ENCODE results near the gene SERGEF.

Gene SERGEF

GRCh38 chr11:17814546-17814945 is 198.3 kb downstream of the SERGEF start:
- DNase-seq (ENCODE audit: low read depth in 1 of 2, low spot score in 1 of 2): no peak
- H3K4me3 ChIP-seq (replicated peaks; ENCODE audit: insufficient read depth, low read length): no peak overlapping the region
- H3K27me3 ChIP-seq (ENCODE audit: insufficient read depth, poor library complexity, severe bottlenecking): no peaks in the 10 kb centered on the region
- H3K27ac ChIP-seq (replicated peaks): no peak overlapping the region
- TF ChIP-seq SPI1 (IDR thresholded peaks at IDR 0.05; ENCODE audit: borderline replicate concordance, low read depth) (no peak), POLR2AphosphoS5 (IDR thresholded peaks at IDR 0.05; ENCODE audit: low read depth) (no peak), REST (IDR thresholded peaks at IDR 0.05; ENCODE audit: insufficient replicate concordance, low read depth) (no peak), GABPA (IDR thresholded peaks at IDR 0.05; ENCODE audit: low read depth) (no peak), CTCF (IDR thresholded peaks at IDR 0.05; ENCODE audit: insufficient read depth, low read length) (no peak)

- no peak overlapping the region for H3K27ac ChIP-seq (replicated peaks)
- TF ChIP-seq GABPA (IDR thresholded peaks at IDR 0.05; ENCODE audit: low read depth) (no peak), REST (IDR thresholded peaks at IDR 0.05; ENCODE audit: insufficient replicate concordance, low read depth) (no peak), POLR2AphosphoS5 (IDR thresholded peaks at IDR 0.05; ENCODE audit: low read depth) (no peak), SPI1 (IDR thresholded peaks at IDR 0.05; ENCODE audit: borderline replicate concordance, low read depth) (no peak), CTCF (IDR thresholded peaks at IDR 0.05; ENCODE audit: insufficient read depth, low read length) (no peak)
- no peak for DNase-seq (ENCODE audit: low read depth in 1 of 2, low spot score in 1 of 2)
These were observed 199.3 kb downstream of the SERGEF start for GRCh38 chr11:17813391-17814059.

GRCh38 chr11:17812865-17813187 is 200.0 kb downstream of the SERGEF start:
- Histone ChIP-seq H3K4me3 (replicated peaks; ENCODE audit: insufficient read depth, low read length) (no peak overlapping the region), H3K27me3 (ENCODE audit: insufficient read depth, poor library complexity, severe bottlenecking) (no peaks in the 10 kb centered on the region), H3K27ac (replicated peaks) (no peak overlapping the region)
- DNase-seq (ENCODE audit: low read depth in 1 of 2, low spot score in 1 of 2): no peak
- TF ChIP-seq REST (IDR thresholded peaks at IDR 0.05; ENCODE audit: insufficient replicate concordance, low read depth) (no peak), POLR2AphosphoS5 (IDR thresholded peaks at IDR 0.05; ENCODE audit: low read depth) (no peak), GABPA (IDR thresholded peaks at IDR 0.05; ENCODE audit: low read depth) (no peak), SPI1 (IDR thresholded peaks at IDR 0.05; ENCODE audit: borderline replicate concordance, low read depth) (no peak)

More at GRCh38 chr11:17813391-17814059, 199.3 kb downstream of the SERGEF start:
- Histone ChIP-seq H3K4me3 (replicated peaks; ENCODE audit: insufficient read depth, low read length) (no peak overlapping the region), H3K27me3 (ENCODE audit: insufficient read depth, poor library complexity, severe bottlenecking) (no peaks in the 10 kb centered on the region)

Measured in HL-60 (cell line).